Dermis microvascular lymphatic vessel endothelial cell (primary cell): ENCODE results near the gene DPF3. TPM values are rescaled to one million over a fixed set of nuclear protein-coding genes. Genes with fewer than 3 reads are reported as not detected.

ENCODE experiments used
- DNase-seq, 2 donors: peaks; one replicate each; pipeline versions ENCODE4 v3.0.0 to v3.0.0-alpha.2; 2010; ENCODE audit warnings: low read depth in 2 of 2
- total RNA-seq: library from RNA; depleted of rRNA; stranded (reverse); fragments of >200 nt; gene quantifications from 2 replicates; pipeline ENCODE4 v1.2.1, GENCODE V29; 2014

The DPF3 gene
- total RNA-seq, 1 donor from 2014 or later: 0.90 TPM

GRCh38 chr14:72647782-72648181 is 246.1 kb downstream of the DPF3 start:
- no peak for DNase-seq

DNA sequence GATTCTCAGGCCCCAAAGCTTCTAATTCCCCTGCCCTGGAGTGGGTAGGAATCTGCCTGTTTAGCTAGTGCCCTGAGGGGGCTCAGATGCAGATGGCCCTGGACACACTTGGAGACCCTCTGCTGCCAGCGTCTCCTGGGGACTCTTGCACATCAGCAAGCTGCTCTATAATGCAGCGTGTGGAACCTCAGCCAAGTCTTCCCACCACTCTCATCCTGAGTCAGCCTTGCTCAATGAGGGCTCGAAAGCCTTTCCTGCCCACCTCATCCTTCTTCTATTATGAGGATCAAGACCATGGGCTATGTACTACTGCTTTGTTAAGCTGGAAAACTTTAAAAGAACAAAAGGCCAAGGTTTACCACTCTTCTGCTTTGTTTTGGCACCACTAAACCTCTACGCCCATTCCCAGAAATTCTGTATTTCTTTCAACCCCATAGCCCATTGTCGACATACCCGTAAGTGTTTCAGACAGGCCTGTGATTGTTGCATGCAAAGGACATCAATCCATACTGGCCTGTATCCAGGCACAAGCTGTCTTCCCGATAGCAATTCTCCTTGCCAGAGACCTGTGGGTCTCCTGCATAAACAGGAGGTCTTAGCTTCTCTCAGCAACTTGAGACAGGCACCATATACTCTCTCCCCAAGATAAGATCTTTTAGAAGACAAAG is 246.9 kb downstream of the DPF3 start:
- peak in 1 of 2 donors; percentile 63 for DNase-seq

DNA sequence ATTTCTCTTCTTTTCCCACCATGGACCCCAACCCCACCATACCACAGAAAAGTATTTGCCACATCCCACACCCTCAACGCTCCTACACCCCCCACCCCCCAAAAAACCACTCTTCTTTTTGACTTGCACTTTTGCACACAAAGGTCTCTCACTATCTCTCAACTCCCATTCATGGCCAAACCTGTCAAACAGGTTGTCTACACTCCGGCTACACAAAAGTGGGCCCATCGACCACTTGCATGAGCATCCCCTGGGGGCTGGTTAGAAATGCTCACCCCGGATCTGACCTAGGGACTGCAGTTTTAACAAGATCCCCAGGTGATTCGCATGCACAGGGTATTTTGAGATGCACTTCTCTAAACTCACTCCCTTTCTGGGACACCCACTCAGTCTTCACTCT is 248.2 kb downstream of the DPF3 start:
- DNase-seq: no peak

GRCh38 chr14:72644758-72645489 is 249.0 kb downstream of the DPF3 start:
- no peak for DNase-seq

DNA sequence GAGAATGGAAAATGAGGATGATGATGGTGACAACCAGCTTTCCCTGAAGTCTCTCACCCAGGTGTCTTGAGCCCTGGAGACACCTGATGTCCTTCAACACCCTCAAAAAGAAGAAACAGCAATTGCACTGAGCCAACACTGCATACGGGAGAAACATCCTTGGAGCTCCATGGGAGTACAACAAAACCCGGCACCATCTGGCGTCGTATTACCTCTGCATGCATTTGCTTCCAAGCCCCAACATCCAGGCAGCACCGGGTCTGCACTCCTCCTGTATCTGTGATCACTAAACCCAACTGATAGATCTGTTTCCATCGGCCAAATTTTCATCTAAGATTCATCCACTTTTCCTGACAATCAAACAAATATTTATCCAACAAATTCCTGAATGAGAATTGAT is 249.9 kb downstream of the DPF3 start:
- no peak for DNase-seq

DNA sequence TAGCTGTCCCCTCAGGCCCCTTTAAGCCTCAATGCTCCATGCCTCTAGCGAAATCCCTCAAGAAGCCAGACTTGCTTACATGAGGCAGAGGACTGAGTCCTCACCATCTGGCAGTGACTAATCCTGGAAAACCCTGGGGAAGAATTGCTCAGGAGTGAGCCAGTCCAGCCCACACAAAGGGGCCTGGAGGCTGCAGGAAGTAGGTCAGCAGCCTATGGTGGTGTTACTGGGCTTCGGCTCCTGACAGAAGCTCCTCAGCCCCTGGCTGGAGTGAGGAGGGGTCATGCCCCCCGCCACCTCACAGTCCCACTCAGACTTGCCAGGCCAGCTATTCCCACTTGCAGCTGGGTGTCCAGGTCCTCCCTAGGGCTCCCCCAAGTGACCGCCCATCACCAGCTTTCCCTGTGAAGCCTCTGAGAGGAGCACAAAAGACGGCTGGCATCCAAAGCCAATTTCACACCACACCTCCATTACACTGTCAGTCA is 250.5 kb downstream of the DPF3 start:
- peak in 1 of 2 donors; percentile 94 for DNase-seq

- DNase-seq: no peak
Observed at GRCh38 chr14:72640911-72641485, 252.9 kb downstream of the DPF3 start.

DNA sequence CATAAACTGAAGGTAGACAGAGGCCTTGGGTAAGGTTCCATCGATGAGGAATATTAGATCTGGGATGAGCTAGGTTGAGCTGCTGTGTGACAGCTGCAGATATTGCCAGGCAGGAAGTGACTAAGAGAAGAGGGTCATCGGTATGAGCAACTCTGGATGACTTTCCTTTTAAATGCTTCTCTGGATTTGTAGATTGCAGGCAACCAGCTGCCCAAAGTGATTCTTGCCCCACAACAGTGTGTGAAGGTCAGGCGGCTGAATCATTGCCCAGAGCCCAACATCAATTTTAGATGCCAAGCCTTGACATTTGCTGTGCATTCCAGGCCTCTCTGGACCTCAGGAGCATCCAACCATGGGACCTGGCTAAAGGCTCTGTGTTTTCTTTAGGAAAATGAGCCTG is 255.9 kb downstream of the DPF3 start:
- DNase-seq: peak; percentile 67 to 72

DNA sequence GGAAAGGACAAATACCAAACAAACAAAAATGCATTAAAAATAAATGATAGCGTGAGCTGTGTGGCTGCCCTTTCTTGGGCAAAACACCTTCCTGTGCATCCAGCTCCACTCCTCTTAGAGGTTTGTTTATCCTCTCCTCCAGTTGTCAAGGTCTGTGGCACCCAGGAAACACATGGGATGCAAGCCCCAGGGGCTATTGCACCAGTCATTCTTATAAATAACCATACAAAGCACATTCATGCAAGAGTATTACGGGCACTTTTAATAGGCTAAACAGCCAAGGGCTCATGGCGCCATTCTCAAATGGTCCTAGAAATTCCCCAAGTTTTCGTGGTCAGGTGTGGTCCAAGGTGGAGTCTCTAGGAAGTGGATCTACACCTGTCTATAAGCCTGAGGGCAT is 257.0 kb downstream of the DPF3 start:
- no peak for DNase-seq

GRCh38 chr14:72636094-72636493 is 257.8 kb downstream of the DPF3 start:
- DNase-seq: no peak

- DNase-seq: no peak
Observed at GRCh38 chr14:72634691-72635616, 258.9 kb downstream of the DPF3 start.

- no peak for DNase-seq
Observed at GRCh38 chr14:72633551-72633950, 260.4 kb downstream of the DPF3 start.

DNA sequence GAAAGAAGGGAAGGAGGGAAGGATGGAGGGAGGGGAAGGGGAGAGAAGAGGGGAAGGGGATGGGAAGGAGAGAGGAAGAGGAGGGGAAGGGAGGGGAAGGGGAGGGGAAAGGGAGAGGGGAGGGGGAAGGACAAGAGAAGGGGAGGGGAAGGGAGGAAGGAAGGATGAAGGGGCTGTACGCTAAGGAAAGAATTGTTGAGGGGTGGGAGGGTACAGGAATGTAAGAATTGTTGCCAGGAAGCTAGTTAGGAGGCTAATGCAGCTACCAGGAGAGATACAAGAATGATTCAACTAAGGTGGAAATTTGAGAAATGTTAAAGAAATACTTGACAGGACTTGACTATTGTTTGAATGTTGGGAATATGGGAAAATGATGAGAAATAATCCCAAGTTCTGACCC is 261.2 kb downstream of the DPF3 start:
- DNase-seq: no peak

DNA sequence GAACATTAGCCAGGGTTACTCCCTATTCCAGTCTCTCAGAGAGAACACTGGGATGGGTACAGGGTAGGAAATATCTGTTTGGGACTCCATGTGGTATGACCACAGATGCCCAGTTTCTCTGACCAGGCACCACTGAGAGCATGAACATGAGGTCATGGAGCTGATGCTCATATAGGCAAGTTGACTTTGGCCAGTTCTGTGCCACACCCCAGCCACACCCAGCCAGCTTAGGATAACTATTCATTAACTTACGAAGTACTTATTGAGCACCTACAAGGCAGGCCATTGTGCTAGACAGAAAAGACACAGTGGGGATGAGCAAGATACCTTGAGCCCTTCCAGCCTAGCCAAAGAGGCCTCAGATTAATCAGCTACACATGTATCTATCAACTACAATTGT is 262.5 kb downstream of the DPF3 start:
- DNase-seq: no peak

GRCh38 chr14:72630374-72630773 is 263.5 kb downstream of the DPF3 start:
- no peak for DNase-seq

DNA sequence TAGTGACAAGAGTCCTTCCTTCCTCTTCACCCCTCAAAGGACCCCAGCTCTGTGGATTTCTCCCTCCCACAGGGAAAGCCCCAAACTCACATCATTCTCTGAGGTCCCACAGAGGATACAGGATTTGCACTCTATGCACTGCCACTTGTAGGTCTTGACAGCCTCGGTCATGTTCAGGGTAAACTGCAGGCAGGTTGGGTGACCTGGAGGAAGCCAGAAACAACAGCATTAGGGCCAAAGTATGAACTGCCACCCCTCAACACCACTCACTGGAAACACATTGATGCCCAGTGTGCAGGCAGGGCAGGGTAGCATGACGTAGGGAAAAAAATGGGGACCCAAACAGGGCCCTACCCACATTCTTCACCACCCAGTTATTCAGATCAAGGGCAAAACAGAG is 264.4 kb downstream of the DPF3 start:
- DNase-seq: no peak

DNA sequence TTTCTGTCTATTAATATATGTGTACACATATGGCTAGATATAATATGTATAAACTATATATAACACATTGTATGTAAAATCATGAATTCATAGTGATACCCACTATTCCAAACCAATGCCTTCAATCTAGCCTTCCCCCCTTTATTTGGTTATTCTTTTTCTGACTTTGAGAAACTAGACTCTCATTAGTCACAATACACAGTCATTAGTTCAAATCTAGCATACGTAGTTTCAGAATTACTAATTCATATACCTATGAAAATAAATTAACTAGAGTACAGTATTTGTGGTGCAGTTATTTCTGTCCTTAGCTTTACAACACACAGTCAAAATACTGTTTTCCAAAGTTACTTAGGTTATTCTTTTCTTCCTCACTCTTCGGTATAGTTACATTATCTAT is 268.2 kb downstream of the DPF3 start:
- DNase-seq: no peak

DNA sequence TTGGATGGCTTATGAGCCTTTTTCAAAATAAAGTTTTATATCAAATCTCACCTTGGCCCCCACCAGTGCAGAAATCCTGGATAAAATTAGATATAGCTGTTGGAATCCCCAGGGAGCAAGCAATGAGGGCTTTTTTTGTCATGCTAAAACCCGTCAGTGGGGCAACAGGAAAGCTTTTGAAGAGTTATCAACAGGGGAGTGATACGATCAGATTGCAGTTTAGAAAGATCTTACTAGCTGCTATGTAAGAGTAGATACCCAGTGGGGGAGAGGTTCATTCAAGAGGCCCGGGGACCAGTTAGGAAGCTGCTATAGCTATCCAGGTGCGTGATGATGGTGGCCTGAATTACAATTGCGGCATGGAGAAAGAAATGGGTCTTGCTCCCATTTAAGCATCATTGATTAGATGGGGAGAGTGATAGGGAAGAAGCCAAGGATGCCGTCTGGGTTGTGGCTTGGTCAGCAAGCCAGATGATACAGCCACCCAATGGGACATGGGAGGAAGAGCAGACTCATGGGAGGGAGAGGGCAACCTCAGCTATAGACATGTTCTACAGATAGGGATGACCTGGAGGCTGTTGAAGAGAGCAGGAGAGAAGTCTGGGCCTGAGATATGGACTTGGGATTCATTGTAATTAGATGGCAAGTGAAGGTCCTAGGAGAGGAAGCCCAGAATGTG is 272.4 kb downstream of the DPF3 start:
- DNase-seq: no peak

GRCh38 chr14:72619881-72620280 is 274.0 kb downstream of the DPF3 start:
- DNase-seq: no peak

GRCh38 chr14:72619111-72619571 is 274.8 kb downstream of the DPF3 start:
- DNase-seq: no peak

DNA sequence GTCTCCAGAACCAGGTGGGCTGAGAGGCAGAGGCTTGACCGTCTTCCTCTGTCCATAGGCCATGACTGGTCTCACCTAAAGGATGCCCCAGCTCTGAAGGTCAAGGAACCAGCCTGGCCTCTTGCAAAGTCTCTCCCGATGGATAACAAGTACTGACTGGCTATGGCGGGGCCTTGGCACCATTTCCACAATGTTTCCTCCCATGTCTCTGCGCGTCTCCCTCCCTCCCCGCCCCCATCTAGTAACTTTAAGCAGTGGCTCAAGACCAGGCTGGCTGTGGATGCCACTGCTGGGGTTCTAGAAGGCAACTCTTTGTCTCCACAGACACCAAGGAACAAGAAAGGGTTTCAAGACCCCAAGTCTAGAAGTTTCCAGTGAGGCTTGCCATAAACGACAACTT is 275.5 kb downstream of the DPF3 start:
- DNase-seq: no peak
